ENCODE results near the gene TSNAXIP1.

The TSNAXIP1 gene

GRCh38 chr16:67868290-67868689 lies 61.6 kb downstream of the TSNAXIP1 start:
- Histone ChIP-seq H3K27ac (ENCODE audit: low read length) (no peak overlapping the region), H3K9ac (ENCODE audit: low read length) (no peak overlapping the region), H3K36me3 (ENCODE audit: control insufficient read depth, low read depth, low read length) (peaks cover 32% of the 10 kb centered on the region), H3K4me3 (ENCODE audit: low read length) (no peak overlapping the region), H3K9me3 (ENCODE audit: control insufficient read depth, low read depth, low read length) (no peaks in the 10 kb centered on the region), H3K27me3 (ENCODE audit: control insufficient read depth, insufficient read depth, low read length) (no peaks in the 10 kb centered on the region), H3K4me1 (ENCODE audit: control insufficient read depth, low read depth, low read length) (no peaks in the 10 kb centered on the region)

- no peaks in the 10 kb centered on the region for H3K27me3 ChIP-seq (ENCODE audit: control insufficient read depth, insufficient read depth, low read length)
- H3K4me3 ChIP-seq (ENCODE audit: low read length) = no peak overlapping the region
- no peak overlapping the region for H3K9ac ChIP-seq (ENCODE audit: low read length)
- H3K27ac ChIP-seq (ENCODE audit: low read length) = no peak overlapping the region
- peaks cover 32% of the 10 kb centered on the region for H3K36me3 ChIP-seq (ENCODE audit: control insufficient read depth, low read depth, low read length)
- H3K4me1 ChIP-seq (ENCODE audit: control insufficient read depth, low read depth, low read length) = peaks cover 4% of the 10 kb centered on the region
- H3K9me3 ChIP-seq (ENCODE audit: control insufficient read depth, low read depth, low read length) = no peaks in the 10 kb centered on the region
These were observed 63.0 kb downstream of the TSNAXIP1 start for GRCh38 chr16:67869653-67870052.

GRCh38 chr16:67871256-67871655 lies 64.6 kb downstream of the TSNAXIP1 start:
- no peak overlapping the region for H3K9ac ChIP-seq (ENCODE audit: low read length)
- no peak overlapping the region for H3K4me3 ChIP-seq (ENCODE audit: low read length)
- H3K27me3 ChIP-seq (ENCODE audit: control insufficient read depth, insufficient read depth, low read length) = no peaks in the 10 kb centered on the region
- peaks cover 28% of the 10 kb centered on the region for H3K36me3 ChIP-seq (ENCODE audit: control insufficient read depth, low read depth, low read length)
- H3K4me1 ChIP-seq (ENCODE audit: control insufficient read depth, low read depth, low read length) = peaks cover 4% of the 10 kb centered on the region
- H3K9me3 ChIP-seq (ENCODE audit: control insufficient read depth, low read depth, low read length) = no peaks in the 10 kb centered on the region
- H3K27ac ChIP-seq (ENCODE audit: low read length) = no peak overlapping the region

DNA sequence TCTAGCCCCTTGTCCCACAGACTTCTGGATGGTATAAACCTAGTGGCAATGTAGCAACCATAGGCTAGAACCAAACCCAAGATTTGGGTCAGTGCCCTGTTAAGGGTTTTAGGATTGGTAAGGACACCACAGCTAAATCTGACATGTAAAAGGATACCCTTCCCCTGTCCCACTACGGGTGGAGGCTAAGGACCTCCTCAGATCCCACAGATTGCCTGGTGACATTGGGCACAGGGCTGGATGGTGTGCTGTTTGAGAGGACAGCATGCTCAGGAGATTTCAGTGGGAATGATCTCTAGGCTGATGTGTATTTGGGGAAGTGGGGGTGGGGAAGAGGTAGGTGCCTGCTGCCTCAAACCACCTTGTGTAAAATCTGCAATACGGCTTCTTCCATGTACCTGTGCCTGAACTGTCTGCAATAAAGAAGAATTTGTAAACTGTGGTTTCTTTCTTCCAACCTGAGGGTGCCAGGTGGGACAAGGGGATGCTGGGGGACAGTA lies 65.5 kb downstream of the TSNAXIP1 start:
- Histone ChIP-seq H3K4me3 (ENCODE audit: low read length) (peak overlapping the region; percentile 74), H3K9ac (ENCODE audit: low read length) (peak overlapping the region; percentile 64), H3K4me1 (ENCODE audit: control insufficient read depth, low read depth, low read length) (peaks cover 4% of the 10 kb centered on the region)

GRCh38 chr16:67872631-67873434 lies 66.1 kb downstream of the TSNAXIP1 start, which contains the start of gene EDC4:
Gene EDC4 (plus strand): TSS chr16:67873052. CDS start chr16:67873262, 210 bp downstream.
- Histone ChIP-seq H3K9me3 (ENCODE audit: control insufficient read depth, low read depth, low read length) (no peaks in the 10 kb centered on the region), H3K27me3 (ENCODE audit: control insufficient read depth, insufficient read depth, low read length) (no peaks in the 10 kb centered on the region), H3K4me3 (ENCODE audit: low read length) (peak within 1 kb of the TSS; percentile 74), H3K27ac (ENCODE audit: low read length) (no peak within 1 kb of the TSS), H3K9ac (ENCODE audit: low read length) (peak within 1 kb of the TSS; percentile 64), H3K36me3 (ENCODE audit: control insufficient read depth, low read depth, low read length) (peaks cover 30% of the 10 kb centered on the region), H3K4me1 (ENCODE audit: control insufficient read depth, low read depth, low read length) (peaks cover 4% of the 10 kb centered on the region)

More for the DNA sequence above, 65.5 kb downstream of the TSNAXIP1 start:
- H3K27ac ChIP-seq (ENCODE audit: low read length) = no peak overlapping the region
- no peaks in the 10 kb centered on the region for H3K27me3 ChIP-seq (ENCODE audit: control insufficient read depth, insufficient read depth, low read length)
- H3K36me3 ChIP-seq (ENCODE audit: control insufficient read depth, low read depth, low read length) = peaks cover 30% of the 10 kb centered on the region
- H3K9me3 ChIP-seq (ENCODE audit: control insufficient read depth, low read depth, low read length) = no peaks in the 10 kb centered on the region

- Histone ChIP-seq H3K27me3 (ENCODE audit: control insufficient read depth, insufficient read depth, low read length) (no peaks in the 10 kb centered on the region), H3K4me1 (ENCODE audit: control insufficient read depth, low read depth, low read length) (peaks cover 4% of the 10 kb centered on the region), H3K4me3 (ENCODE audit: low read length) (peak overlapping the region; percentile 74), H3K27ac (ENCODE audit: low read length) (no peak overlapping the region), H3K36me3 (ENCODE audit: control insufficient read depth, low read depth, low read length) (peaks cover 32% of the 10 kb centered on the region), H3K9me3 (ENCODE audit: control insufficient read depth, low read depth, low read length) (no peaks in the 10 kb centered on the region), H3K9ac (ENCODE audit: low read length) (peak overlapping the region; percentile 64)
These were observed 67.0 kb downstream of the TSNAXIP1 start for GRCh38 chr16:67873435-67874370.

- Histone ChIP-seq H3K4me3 (ENCODE audit: low read length) (peak overlapping the region; percentile 74), H3K36me3 (ENCODE audit: control insufficient read depth, low read depth, low read length) (peaks cover 39% of the 10 kb centered on the region), H3K9me3 (ENCODE audit: control insufficient read depth, low read depth, low read length) (no peaks in the 10 kb centered on the region), H3K27me3 (ENCODE audit: control insufficient read depth, insufficient read depth, low read length) (no peaks in the 10 kb centered on the region), H3K27ac (ENCODE audit: low read length) (no peak overlapping the region), H3K9ac (ENCODE audit: low read length) (no peak overlapping the region), H3K4me1 (ENCODE audit: control insufficient read depth, low read depth, low read length) (peaks cover 4% of the 10 kb centered on the region)
These were observed 67.7 kb downstream of the TSNAXIP1 start for GRCh38 chr16:67874372-67874771.

DNA sequence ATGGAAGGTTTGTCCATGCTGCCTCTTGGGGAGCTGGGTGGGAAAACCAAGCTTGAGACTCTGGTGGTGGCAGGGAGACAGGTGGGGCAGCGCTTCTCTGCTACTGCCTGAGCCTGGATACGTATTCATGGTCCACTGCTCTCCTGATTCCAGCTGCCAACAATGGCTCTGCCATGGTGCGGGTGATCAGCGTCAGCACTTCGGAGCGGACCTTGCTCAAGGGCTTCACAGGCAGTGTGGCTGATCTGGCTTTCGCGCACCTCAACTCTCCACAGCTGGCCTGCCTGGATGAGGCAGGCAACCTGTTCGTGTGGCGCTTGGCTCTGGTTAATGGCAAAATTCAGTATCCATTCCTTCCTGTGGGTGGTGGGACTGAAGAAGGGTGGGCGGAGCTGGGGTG lies 70.4 kb downstream of the TSNAXIP1 start:
- H3K4me1 ChIP-seq (ENCODE audit: control insufficient read depth, low read depth, low read length) = peaks cover 4% of the 10 kb centered on the region
- no peak overlapping the region for H3K9ac ChIP-seq (ENCODE audit: low read length)
- H3K27me3 ChIP-seq (ENCODE audit: control insufficient read depth, insufficient read depth, low read length) = no peaks in the 10 kb centered on the region
- no peak overlapping the region for H3K27ac ChIP-seq (ENCODE audit: low read length)
- H3K9me3 ChIP-seq (ENCODE audit: control insufficient read depth, low read depth, low read length) = no peaks in the 10 kb centered on the region
- H3K36me3 ChIP-seq (ENCODE audit: control insufficient read depth, low read depth, low read length) = peaks cover 49% of the 10 kb centered on the region
- H3K4me3 ChIP-seq (ENCODE audit: low read length) = no peak overlapping the region

Data from iPS-18a (cell line).